Activated CD4-positive, alpha-beta T cell treated with anti-CD3 and anti-CD28 coated beads, Interleukin-2, amount 50 U/mL, for 48 hours (primary cell): ENCODE results near the gene LMF1.
"Not testable (repeated sequence)": the region's sequence is repeated elsewhere in the genome, so short reads cannot be mapped to it uniquely, and the experiment has no call there.

Experiments
- DNase-seq, 2 experiments: peaks; one replicate each; pipeline ENCODE4 v3.0.0-alpha.2; 2020

LMF1 gene

DNA sequence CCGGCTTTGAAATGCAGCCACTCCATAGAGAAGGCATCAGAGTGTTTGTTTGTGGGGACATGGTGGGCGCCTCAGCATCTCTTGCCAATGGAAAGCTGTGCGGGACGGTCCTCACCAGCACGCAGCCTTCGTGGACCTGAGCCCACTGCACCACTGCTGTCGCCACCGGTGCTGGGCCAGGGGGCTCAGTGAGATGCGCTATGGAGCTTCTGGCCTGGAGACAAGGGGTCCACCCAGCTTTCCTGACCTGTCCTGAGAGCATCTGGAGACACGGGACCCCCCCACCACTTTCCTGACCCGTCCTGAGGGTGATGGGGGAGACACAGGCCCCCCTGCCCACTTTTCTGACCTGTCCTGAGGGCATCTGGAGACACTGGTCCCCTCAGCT lies 79.4 kb downstream of the LMF1 start:
- DNase-seq: no peak

DNA sequence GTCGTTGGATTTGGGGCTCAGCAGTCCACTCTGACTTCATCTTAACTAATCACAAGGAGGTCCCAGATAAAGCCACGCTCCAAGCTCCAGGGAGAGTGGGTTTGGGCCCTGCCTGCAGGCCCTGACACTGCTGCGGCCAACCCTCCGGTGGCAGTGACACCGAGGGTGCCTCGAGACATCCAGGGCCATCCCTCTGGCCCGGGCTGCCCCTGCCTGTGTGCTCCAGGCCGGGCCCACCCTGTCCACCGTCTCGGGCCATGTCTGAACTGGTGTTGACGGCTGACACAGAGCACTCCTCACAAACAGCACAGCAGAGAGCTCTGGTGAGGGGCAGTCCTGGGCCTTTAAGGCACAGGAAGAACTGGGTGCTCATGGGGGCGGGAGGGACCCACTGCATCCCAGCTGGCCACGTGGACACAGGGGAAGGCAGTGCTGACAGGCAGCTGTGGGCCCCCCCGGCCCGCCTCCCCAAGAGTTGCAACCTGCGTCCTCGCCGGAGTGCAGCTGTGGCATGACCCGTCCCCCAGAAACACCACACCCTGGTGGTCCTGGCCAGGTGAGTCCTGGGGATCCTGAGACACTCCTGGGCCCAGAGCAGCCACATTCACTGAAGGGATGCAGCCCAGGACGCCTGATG lies 80.0 kb downstream of the LMF1 start:
- no peak for DNase-seq

DNA sequence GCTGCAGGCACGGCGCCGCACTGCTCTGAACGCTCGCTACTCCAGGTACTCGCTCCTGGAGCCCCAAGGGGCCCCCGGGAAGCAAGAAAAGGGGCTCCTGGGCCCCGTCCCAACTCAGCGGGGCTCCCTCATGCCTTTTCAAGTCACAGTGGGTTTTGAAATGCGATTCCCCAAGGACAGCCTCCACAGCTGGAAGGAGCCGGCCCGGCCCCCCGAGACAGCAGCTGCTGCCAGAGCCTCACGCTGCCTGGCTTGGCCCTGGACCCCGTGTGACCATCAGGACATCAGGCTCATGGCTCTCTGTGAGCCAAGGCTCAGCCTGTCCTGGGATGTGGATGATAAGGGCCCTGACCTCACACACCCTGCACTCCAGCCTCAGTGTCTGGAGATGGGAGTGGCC lies 80.6 kb downstream of the LMF1 start:
- DNase-seq: no peak

DNA sequence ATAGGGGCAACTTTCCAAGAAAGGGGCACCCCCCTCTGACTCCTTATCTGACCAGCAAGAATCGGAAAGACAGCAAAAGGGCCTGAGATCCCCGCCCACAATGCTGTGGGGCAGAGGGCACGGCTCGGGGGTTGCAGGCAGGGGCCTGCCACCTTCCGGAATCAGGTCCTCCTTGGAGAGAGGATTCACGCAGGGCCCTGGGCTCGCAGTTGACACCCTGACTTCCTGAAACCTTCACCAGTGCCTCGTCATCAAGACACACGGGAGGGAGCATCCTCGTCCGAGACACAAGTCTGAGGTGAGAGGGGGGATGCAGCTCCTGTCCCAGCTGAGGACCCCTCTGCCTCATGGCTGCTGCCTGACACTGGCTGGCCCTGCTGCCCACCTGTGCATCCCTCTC lies 81.2 kb downstream of the LMF1 start:
- DNase-seq: no peak

DNA sequence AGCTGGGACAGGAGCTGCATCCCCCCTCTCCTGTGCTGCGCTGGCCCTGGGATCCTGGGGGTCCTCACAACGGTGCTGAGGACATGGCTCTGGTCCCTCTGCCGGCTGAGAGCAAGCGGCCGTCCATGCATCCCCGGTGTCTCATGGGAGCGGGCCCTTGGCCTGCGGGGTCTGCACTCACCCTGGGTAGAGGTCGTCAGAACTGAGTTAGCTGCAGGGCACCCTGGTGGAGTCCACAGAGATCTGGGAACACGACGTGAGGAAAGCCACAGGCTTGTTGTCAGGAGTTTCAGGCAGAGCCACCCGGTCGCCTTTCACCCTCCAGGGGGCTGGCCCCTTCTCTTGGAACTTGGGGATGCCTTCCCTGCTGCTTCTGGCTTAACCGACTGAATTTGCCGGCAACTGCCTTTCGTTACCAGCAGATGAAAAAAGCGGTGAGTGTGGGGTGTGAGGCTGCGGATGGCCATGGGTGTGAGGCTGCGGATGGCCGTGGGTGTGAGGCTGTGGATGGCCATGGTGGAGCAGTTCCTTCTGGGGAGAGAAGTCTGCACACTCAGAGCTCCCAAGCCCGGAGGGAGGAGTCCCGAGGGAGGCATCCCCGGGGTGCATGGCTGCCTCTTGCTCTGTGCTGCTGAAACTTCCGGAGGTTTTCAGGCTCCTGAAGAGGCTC lies 81.7 kb downstream of the LMF1 start:
- DNase-seq: no peak

DNA sequence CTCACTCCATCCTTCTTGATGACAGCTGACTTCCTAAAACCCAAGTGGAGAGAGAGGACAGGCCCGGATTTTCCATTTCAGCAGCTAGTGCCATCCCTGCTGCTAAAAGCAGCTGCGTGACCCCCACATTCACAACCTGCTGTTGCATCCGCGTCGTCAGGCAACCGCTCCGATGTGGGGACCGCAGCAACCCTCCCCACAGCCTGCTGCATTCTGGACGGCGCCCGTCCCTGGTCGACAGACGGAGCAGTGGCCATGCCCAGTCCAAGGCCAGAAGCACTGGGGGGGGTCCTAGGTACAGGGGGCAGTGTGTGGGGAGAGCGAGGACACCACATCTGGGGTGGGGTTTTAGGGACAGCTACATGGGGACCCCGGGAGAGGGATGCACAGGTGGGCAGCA lies 82.3 kb downstream of the LMF1 start:
- DNase-seq: not testable (repeated sequence)

DNA sequence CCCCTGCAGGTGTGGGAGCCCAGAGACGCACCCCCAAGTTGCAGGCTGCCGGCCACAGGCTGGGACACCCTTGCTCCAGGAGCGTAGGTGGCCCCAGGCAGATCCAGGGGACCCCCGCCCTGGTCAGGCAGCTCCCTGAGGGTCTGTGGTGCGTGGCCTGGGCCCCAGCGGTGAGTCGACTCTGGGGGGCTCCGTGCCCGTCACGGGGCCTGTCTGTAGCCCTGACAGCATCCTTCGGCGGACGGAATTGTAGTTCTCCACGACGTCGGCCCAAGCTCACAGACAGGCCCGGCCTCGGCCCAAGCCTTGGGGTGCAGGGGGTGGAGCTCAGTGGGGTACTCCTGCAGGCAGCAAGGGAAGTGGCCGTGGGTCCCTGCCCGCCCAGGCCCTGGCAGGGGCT lies 82.9 kb downstream of the LMF1 start:
- DNase-seq: no peak

DNA sequence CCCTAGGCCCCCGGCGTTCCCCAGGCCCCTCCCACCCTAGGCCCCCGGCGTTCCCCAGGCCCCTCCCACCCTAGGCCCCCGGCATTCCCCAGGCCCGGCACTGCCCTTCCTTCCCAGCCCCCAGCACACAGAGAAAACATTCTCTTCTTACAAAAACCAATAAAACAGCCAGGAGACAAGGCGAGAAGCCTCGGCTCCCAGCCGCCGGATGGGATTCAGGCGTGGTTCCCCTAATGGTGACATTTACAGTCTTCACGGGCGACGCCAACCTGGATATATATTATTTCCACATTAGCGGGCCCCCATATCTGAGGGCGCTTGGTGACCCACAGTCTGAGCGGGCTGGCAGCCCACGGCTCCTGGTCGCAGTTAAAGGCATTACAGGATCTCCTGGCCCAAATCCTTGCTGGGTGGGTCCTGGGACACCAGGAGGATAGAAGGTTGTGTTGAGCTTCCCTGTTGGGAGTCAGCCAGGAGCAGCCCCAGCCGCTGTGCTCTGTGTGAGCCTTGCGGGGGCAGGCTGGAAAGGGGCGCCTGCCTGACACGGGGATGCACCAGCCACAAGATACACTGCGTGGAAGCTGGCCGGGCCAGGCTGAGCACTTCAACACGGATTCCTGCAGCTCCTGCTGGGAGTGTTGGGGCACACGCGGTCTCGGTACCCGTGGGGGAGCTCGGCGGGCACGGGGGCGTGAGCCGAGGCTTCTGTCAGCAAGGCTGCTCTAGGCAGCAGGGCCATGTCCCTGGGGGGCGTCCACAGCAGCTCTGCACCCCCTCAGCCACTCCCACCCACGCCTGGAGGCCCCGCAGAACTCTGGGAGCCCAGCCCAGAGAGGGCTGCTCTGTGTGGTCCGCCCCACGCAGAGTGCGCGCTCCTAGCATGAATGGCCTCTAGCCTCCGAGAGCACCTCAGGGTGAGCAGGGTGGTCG lies 83.7 kb downstream of the LMF1 start:
- no peak for DNase-seq

DNA sequence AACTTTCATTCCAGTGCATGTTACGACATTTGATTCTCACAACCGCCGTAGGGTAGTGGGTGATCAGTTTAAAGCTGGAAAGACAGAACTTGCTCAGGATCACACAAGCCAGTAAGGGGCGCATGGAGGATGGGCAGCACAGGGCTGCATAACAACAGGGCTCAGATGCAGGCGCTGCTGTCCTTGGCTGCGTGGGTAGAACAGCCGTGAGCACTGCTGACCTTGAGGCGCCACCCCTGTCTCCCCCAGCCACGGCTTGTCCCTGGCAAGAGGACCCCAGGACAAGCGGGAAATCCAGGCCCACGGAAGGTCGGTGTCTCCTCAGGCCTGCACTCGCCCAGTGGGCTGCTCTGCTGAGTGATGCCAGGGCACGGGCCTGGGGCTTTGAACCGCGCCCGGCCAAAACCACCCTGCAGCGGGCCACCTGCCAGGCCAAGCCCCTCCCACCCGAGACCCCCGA lies 84.7 kb downstream of the LMF1 start:
- DNase-seq: no peak

DNA sequence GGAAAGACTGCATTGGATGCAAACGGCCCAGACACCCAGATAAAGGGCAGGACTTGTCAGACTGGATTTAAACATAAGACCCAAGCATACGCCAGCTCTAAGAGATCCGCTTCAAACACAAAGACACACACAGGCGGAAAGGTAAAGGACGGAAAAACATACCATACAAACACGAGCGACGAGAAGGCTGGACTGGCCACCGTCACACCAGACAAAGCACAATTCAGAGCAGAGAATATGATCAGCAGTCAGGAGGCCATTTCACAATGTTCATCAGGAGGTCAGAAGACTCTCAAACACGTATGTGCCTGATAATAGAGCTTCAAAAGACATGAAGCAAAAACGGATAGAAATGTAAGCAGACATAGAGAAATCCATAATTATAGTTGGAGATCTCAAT lies 85.4 kb downstream of the LMF1 start:
- DNase-seq: no peak

DNA sequence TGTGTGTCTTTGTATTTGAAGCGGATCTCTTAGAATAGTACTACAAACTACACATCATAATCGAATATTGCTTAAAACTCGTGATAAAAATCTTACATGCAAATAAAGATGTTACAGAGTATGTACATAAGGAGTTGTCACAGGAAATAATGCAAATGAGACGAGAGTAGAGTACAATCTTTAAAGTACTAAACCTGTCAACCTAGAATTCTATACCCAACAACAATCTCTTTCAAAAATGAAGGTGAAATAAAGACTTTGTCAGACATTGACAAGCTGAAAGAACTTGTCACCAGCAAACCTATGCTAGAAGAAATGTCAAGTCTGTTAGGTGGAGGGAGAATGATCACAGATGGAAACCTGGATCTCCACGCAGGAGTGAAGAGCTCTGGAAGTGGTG lies 86.6 kb downstream of the LMF1 start:
- no peak for DNase-seq

DNA sequence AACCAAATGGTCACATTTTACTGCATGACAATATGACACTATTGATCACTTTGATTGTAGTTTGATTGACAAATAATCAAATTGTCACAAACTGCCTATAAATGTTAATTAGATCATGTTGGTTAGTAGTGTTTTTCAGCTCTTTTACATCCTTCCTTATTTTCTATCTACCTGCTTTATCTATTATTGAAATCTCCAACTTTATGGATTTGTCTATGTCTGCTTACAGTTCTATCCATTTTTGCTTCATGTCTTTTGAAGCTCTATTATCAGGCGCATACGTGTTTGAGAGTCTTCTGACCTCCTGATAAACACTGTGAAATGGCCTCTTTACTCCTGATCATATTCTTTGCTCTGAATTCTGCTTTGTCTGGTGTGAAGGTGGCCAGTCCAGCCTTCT lies 87.0 kb downstream of the LMF1 start:
- DNase-seq: no peak

DNA sequence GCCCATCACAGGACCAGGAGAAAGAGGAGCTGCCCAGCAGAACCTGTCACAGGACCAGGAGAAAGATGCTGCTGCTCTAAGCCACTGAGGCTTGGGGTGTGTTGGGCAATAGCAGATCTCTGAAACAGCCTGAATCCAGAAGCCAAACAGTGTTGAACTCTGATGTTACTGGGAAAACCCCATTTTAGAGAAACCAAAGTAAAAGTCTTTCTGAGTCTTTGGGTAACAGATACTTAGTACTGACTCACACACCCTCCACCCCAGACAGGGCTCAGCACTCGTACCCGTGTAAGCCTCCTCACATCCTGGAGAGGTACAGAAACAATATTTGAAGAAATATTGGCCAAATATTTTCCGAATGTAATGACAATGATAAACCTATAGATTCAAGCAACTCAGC lies 87.4 kb downstream of the LMF1 start:
- DNase-seq: no peak

DNA sequence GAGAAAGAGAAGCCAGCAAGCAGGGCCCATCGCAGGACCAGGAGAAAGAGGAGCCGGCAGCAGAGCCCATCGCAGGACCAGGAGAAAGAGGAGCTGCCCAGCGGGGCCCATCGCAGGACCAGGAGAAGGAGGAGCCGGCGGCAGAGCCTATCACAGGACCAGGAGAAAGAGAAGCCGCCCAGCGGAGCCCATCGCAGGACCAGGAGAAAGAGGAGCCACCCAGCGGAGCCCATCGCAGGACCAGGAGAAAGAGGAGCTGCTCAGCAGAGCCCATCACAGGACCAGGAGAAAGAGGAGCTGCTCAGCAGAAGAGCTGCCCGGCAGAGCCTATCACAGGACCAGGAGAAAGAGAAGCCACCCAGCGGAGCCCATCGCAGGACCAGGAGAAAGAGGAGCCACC lies 88.1 kb downstream of the LMF1 start:
- not testable (repeated sequence) for DNase-seq

DNA sequence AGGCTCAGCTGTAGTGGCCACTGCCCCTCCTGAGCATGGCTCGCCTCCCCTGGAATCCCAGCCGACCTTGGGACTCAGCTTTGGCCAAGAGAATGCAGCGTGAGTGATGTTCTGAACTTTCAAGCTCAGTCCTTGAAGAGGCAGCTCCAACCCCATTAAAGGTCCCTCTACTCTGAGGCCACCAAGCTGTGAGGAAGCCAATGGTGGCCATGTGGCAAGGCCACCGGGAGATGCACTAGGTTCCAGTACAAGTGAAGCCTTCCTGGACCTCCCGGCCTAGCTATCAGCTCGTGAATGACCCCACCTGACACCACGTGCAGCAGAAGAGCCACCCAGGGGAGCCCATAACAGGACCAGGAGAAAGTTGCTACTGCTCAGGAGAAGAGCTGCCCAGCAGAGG lies 88.5 kb downstream of the LMF1 start:
- no peak for DNase-seq

DNA sequence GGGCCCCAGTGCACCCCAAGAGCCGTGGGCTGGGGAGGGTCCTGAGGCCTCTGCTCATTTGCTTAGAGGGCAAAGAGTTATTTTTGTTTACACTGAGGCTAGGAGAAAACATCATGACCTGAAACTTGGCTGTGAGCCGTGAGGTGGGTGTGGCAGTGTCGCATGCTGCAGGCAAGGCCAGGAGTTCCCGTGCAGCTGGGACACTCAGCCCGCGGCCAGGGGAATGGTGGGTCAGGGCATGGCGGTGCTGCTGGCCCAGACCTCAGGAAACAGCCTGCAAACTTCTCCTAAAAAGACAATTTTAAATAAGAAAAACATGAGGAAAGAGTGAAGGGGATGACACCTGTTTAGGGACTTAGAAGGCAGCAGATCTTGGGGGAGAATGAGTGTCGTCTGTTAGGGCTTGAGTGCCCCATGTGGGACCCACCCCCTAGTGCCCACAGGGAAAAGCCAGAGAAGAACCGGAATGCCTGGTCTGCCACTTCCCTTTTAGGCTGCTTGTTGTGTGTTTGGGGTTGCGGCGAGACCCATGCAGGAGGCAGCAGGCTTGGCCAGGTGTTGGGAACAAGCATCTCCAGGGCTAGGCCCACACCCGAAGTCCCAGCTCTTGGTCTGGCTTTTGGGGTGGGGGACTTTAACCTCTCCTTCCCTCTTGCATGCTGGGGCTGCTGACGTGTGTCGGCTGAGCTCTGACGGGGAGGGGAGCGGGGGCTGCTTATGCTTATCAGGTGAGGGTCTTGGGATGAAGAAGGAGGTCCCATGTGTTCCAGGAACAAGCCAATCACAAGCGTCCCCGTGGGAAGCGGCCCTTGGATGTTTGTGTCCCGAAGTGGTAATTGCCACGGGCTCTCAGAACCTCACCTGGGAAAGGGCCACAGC lies 89.3 kb downstream of the LMF1 start:
- DNase-seq: no peak

DNA sequence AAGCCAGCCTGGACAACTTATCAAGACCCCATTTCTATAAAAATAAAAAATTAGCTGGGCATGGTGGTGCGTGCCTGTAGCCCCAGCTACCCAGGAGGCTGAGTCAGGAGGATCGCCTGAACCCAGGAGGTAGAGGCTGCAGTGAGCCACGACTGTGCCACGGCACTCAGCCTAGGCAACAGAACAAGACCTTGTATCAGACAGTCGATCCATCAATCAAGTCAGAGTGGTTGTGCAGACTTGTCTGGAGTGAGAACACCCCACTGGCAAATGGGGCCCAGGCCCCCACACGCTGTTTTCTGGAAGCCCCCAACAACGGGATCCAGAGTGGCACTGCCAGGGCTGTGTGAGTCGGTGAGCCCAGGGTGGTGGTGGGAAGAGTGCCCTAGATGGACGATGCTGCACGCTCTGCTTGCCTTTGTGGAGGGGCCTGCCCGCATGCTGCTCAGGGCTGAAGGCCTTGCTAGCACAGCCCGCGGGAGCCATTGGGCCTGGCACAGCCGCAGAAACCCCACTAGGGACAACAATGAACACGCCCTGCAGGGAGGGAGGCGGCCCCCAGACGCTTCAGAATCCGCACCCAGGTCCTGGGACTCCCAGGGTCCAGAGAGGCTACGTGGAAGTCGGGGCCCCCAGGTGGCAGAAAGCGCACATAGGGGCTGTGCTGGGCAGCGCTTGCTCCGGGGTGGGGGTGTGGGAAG lies 90.2 kb downstream of the LMF1 start:
- no peak for DNase-seq

DNA sequence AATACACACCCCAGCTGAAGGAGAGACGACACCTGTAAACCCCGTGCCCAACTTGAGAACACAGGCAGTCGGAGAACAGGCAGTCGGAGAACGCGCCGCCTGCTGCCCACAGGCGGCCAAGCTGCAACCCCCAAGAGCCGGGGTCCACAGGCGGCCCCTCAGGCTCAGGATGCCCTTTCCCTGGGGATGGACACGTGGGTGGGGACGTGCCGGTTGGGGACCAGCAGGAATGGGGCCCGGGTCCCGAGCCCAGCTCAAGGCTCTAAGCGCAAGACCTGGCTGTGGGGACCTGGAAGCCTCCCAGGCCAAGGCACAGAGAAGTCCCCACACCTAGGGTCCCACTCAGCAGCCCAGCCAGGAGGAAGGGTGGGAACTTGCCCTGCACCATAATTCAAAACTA lies 90.8 kb downstream of the LMF1 start:
- no peak for DNase-seq

DNA sequence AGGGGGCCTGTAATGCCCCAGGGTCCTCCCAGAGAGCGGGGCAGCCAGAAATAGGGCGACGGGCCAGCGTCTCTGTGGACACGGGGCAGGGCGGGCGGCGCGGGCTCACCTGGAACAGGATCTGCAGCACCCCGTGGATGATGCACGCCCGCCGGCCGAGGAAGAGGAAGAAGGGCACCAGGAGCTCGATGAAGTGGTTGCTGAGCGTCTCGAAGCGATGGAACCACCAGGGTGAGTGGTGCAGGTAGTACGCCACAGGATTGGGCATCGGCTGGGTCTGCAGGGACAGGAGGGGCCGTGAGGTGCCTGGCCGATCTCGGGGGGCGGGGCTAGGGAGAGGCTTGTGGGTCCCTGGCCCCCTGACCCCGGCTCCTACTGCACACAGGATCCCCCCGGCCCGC lies 91.3 kb downstream of the LMF1 start:
- no peak for DNase-seq

DNA sequence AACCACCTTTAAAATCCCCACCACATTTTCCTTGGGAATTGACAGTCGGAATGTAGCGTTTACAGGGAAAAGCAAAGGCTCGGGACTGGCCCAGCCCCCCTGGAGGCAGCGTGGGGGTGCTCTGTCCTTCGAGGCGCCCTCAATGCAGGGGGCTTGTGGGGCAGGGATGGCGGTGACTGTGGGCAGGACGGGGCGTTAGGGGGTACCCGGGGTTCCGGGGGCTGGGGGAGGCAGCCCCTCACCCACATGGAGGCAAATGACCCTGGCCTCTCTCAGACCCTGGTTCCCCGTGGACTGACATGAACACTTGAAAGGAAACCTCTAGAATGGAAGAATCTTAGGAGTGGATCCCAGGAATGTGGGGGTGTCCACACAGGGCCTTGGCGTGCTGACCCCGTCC lies 91.9 kb downstream of the LMF1 start:
- DNase-seq: no peak

DNA sequence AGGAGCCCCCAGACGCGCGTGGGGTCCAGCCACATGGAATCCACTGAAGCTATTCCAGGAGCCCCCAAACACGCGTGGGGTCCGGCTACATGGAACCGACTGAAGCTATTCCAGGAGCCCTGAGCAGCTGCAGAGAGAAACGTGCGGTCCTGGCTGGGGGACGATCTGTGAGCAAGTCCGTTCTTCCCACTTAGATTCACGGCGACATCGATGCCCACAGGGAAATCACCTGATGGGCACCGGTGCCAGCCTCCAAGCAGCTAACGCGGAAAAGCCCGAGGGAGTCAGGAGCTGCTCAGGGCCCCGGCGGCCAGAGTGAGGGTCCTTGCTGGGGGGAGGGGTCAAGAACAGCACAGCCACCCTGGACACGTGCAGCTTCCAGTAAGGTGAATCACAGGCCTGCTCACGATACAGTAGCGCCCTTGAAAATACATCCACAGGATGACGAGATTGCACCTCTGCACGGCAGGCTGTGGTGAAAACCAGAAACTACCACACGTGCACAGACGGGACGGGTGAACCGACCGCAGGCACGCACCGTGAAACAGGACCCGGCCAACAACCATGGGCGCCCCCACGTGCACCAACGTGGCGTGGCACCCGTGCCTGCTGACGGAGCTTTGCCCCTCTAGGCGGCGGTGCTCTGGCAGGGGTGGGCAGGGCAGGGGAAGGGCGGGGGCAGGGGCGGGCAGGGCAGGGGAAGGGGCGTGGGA lies 92.6 kb downstream of the LMF1 start:
- peak; percentile 36 to 47 for DNase-seq
